CD4-positive, alpha-beta T cell treated with Interleukin-1 beta for 1 hour (primary cell): ENCODE results near the gene ASB7.
A peak's percentile ranks its signal among the peaks of the same experiment; 100 is the strongest.

Experiments
- DNase-seq, 2 donors: peaks; one replicate each; pipeline ENCODE4 v3.0.0-alpha.2; 2020 to 2022

Gene ASB7

DNA sequence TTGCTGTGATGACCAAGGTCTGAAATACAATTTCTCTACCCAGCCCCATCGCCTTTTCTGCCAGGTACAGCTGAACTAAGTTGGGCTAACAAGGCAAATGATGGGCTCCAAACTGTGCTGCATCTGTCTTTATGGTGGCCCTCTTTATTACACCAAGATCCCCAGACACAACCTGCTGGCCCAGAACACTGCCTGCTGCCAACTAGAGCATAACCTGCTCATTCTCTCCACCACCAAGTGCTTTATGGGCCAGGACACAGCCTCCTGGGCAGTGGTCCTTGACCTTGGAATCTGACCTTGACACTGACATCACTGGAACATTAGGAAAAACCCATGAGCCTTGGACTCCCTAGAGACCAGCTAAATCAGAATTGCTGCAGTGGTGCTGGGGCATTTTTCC lies 3.7 kb upstream of the ASB7 start:
- no peak for DNase-seq

DNA sequence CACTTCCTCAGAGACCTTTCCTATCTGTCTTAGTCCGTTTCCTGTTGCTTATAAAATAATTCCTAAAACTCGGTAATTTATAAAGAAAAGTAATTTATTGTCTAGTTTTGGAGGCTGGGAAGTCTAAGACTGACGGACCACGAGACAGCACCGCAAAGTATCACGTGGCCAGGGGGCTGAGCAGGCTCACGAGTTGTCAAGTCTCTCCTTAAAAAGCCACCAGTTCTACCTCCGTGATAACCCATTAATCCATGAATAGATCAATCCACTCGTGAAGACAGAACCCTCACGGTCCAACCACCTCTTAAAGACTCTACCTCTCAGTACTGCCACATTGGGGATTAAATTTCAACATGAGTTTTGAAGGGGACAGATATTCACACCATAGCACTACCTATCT lies 1.2 kb upstream of the ASB7 start:
- DNase-seq, result peak; percentile 40 to 58

DNA sequence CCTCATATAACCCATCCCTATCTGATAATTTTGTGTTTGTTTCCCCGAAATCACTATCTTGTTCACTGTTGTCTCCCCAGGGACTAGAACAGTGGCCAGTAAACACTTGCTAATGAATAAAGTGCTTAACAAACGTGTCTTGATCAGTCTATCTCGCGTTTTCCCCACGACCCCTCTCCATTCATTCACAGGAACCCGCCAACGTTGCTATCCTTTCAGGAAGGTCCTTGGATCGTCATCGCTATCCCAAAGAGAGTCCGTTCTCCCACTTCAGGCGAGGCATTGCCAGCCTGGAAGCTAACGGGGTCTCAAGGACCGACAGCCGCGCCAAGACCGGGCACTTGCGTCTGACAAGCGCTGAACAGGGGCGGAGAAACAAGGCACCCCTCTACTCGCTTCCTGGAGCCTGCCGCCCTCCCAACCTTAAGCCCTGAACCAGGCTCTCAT lies 749 bp upstream of the ASB7 start:
- no peak for DNase-seq

DNA sequence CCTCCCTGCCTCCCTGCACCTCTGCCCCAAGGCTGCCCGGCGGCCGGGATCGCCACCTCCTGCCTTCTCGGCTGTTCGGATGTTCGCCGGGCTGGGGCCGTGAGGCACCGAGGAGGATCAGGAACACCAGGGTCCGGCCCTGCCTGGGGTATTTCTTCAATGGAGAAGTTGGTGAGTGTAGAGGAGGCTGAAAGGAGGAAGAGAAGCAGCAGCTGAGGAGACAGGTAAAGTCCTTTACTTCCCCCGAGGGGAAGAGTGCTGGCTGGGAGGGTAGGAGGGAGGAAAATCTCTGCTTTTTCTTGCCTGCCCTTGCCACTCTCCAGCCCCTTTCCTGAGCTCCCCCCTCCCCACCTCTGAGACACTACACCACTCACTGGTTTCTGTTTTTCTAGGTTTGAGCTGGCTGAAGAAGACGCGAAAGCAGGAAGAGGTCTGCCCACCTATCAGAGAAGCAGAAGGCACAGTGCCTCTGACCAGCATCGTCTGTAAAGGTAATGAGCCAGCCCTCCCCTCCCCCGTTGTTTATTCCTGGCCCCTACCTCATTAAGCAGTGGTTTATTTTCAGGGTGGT lies 519 bp downstream of the ASB7 start:
- DNase-seq, result peak; percentile 43 to 55

DNA sequence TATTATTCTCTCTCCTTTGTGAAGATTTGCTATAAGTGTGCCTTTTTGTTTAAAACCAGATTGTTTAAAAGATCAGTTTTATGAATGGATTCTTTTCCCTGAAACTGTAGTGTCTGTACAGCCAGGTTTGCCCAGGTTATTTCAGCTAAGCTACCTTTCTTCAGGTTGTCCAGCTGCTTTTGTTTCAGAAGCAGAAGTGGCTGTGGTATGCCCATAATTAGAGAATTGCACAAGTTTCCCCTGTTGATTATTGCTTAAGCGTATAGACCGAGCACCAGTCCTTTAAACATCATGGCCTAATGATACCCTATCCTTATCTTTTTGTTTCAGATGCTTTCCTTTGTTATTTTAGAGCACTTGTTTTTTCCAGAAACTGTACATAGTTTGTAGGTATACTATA lies 10.2 kb downstream of the ASB7 start:
- no peak for DNase-seq

DNA sequence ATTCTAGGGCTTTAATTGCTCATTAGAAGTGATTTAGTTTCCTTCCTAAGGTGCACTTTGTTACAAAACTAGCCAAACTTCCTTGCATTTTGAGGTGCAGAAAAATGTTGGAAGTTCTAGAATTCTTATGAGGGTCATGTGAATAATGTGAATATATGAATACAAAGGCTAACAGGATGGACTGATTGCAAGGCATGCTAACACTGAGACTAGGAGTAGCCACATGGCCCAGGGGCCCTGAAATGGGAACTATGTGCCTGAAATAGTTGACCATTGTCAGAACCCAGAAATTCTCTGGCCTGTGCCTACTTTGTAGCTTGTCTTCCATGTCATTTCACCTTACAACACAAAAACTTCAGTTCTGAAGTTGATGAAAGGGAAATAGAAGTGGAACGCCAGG lies 10.8 kb downstream of the ASB7 start:
- DNase-seq, result no peak

DNA sequence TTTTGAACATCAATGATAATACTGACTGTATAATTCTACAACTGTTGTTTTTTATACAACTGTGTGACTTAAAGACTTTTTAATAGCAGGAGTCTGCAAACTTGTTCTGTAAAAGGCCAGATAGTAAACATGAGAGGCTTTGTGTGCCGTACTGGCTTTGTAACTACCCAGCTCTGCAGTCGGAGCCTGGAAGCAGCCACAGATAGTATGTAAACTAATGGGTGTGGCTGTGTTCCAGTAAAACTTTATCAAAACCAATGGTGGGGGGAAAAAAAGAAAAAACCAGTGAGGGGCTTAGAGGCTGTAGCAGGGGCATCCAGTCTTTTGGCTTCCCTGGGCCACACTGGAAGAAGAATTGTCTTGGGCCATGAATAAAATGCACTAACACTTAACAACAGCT lies 11.9 kb downstream of the ASB7 start:
- DNase-seq, result no peak

DNA sequence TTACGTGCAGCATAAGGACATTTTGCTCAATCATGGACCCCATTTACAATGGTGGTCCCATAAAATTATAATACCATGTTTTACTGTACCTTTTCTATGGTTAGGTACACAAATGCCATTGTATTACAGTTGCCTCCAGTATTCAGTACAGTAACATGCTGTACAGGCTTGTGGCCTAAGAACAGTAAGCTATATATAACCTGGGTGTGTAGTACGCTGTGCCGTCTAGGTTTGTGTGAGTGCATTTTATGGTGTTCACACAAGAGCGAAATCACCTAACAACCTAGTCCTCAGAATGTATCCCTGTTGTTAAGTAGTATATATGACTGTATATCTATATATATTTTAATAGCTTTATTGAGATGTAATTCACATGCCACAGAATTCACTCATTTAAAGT lies 12.5 kb downstream of the ASB7 start:
- no peak for DNase-seq

DNA sequence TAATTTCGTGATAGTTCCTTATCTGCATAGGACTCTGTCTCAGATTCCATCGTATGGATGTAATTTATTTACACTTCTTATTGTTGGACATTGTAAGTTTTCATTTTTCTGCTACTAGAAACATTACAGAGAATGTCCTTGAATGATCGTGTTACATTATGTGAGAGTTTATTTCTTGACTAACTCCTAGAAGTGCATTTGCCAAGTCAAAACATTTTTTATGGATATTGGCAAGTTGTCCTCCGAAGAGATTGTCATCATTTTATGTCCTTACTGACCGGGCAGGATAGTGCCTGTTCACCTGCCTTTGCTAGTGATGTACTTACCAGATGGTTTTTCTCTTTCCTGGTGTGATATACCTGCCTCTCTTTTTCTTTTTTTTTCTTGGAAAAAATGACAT lies 13.4 kb downstream of the ASB7 start:
- no peak for DNase-seq

DNA sequence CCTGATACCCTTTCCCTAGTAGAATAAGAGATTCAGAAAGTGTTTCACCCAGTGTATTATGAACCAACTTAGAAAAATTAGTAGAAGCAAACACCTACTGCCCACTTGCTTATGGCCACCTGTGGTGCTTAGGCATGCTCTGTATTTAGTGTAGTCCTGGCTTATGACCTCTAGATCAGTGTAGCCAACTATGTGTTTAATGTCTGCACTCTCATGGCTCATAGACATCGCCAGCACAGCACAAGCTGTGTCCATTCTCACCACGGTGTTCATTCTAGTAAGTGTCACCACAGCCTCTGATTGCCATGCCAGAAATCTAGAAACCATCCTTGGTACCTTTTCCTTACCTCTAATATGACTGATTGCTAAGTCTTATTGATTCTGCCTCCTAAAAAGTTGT lies 14.3 kb downstream of the ASB7 start:
- no peak for DNase-seq

DNA sequence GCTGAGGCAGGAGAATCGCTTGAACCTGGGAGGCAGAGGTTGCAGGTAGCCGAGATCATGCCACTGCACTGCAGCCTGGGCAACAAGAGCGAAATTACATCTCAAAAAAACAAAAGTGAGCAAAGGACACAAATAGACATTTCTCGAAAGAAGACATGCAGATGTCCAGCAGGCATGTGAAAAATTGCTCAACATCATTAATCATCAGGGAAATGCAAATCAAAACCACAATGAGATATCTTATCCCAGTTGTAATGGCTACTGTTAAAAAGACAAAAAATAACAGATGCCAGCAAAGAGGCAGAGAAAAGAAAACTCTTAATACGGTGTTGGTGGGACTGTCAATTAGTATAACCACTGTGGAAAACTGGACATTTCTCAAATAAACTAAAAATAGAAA lies 20.9 kb downstream of the ASB7 start:
- DNase-seq, result no peak

DNA sequence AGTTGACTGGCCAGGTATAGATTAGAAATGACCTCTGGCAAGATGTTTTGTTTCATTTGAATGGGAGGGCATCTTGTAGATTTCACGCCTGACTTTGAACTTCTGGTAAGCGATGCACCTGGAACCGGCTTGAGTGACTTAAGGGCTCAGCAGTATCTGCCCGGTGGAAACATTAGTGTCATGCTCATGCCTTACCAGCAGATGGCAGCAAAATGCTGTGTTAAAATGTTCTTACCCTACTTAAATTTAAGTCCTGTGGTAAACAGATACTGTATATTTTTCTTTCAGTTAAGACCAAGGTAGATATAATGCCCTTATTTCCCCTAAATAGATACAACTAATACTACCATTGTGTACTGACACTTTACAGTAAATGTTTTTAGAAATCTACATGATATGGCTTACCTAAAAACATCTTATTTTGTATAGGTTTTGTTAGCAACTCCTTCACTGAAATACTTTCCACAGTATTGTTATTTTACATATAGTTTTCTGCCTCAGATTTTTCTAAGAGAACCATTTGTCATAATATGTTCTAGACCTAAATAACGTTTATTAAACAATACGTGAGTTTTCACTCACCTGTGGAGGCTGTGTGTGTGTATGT lies 25.5 kb downstream of the ASB7 start:
- peak; percentile 62 to 76 for DNase-seq

DNA sequence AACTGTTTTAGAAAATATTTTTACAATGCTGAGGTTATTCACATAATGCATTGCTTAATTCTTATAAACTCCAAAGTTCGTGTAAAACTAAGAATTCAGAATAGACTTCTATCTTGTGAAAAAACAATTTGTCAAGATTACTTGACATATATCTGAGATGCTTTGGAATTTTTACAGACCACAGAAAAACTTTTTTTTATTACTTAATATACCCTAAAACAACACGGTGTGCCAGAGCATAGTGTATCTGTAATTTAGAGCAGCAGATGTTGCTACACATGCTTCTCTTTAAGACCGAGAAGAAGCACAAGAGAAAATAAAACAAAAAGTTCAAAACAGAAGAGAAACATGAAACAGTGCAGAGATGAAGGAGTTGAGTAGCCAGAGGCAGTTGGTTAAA lies 26.4 kb downstream of the ASB7 start:
- DNase-seq, result no peak

DNA sequence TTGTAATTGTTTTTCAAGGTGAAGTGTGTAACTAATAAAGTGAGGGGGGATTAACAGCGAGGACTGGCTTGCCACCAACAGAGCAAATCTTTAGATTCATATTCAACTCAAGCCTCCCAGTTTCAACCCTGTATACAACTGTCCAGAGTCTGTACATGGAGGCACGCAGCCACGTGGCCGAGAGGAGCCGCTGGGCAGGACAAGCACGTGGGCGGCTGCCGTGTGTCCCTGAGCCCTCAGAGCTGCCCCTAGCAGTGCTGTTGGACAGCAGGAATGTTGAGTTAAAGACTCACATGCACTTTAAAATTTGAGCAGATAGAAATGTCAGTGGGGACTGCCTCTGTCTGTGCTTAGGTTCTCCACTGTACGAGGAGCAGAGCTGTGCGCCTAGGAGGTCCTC lies 29.4 kb downstream of the ASB7 start:
- no peak for DNase-seq

DNA sequence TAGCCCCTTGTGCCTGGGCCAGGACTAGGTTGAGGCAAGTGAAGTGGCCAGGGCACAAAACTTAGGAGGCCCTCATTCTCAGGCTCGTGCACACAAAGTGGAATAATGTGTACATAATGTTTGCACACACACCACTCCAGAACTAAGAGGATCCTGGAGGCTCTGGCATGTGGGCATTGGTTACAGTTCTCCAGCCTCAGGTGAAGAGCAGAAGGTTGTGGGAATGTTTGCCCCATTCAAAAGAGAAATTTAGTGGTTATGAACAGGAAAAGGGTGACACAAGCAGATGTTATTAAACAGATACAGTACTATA lies 31.3 kb downstream of the ASB7 start:
- DNase-seq, result no peak

DNA sequence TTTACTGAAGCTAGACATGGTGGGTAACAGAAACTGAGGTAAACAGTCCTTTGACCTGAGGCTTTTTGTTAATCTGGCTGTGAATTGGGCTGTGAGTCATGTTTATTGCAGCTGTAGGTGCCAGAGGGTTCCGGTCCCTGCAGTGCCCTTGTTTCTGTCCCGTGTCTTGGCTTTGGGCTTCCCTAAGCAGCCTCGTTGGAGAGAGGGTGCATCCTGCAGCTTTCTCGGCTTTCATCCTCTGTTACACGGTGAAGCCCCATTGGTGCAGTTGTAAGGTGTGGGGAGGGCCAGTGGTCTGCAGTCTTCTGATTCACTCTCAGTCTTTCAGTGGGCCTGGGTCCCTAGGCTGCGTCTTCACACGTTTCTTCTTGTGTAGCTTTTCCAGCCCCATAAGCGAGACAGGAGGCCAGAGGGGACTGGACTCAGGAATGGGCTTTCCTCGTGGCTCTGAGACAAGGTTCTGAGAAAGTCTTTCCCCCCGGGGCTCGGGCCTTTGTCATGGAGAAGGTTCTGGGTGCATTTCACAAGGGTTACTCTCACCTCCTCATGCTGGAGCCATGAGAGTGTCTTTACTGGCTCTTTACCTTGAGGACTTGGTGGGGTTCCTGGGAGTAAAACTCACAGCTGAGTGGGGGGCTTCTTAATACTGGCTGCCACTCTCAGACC lies 33.1 kb downstream of the ASB7 start:
- DNase-seq, result no peak

DNA sequence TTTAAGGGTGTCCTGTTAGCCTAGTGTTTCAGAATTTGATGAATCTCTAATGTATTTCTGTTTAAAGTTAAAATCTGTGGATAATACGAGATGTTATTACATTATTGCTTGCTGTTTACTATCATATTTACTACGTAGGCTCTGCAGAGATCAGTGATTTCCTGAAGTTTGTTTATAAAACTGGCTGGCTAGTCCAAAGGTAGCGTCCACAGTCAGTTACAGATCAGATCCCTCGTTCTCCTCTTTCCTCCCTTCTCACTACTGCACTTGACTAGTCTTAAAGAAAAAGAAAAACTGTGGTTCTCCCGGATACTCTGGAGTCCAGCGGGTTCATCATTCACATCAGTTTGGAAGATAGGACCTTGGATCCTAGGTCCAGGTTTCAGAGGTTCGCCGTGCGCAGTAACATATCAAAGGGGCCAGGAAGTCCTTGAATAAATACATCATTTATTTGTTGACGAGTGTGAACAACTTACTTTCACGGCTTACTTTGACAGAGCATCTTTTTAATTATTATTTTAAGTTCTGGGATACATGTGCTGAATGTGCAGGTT lies 35.9 kb downstream of the ASB7 start:
- DNase-seq, result no peak

DNA sequence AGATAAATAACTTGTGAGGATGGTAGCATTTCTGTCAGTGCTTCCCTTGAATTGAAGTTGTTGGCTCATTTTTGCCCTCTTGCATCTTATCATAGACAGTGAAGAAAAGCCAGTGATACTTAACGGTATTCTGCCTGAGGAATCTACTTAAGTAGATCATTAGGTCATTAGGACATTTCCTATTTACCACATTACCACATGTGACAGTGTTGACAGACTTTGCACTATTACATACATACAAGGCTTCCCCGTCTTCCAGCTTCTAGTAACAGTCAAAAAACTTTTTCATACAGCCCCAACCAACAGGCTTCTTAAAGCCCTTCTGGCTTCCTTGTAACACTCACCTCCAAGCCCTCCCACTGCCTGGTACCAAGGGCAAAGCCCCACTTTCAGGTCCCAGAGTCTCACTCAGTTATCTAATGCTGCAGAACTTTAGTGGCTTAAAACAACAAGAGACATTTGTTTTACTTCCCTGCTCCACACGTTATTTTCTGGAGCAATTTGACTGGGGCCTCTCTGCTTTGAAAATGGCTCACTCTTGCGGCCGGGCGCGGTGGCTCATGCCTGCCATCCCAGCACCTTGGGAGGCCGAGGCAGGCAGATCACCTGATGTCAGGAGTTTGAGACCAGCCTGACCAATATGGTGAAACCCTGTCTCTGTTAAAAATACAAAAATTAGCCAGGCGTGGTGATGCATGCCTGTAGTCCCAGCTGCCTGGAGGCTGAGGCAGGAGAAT lies 40.0 kb downstream of the ASB7 start:
- no peak for DNase-seq

DNA sequence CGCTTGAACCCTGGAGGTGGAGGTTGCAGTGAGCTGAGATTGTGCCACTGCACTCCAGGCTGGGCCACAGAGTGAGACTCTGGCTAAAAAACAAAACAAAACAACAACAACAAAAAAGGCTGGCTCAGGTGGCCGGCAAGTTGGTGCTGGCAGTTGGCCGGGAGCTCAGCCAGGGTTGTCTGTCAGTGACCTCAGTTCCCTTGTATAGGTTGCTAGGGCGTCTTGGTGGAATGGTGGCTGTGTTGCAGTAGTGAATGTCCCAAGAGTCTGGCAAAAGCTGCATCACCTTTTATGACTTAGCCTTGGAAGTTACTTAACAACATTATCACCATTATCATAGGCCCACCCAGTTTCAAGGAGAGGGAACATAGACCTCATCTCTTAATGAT lies 40.6 kb downstream of the ASB7 start:
- DNase-seq, result no peak

DNA sequence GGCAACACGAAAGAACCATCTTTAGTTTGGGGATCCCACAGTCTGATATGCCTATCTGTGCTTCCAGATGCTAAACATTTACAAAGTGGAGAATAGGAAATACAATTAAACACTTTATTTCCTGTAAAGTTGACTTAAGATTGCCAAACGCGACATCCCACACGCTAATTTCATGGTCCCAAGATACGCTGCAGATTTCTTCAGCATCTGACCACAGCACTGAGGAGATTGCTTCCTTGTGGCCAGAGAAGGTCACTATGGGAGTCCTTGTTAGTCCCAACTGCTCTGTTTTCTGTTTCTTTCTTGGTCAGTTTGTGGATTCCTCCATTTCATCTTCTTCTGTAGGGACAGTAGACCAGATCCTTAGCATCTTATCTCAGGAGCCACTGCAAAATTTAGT lies 43.3 kb downstream of the ASB7 start:
- no peak for DNase-seq

DNA sequence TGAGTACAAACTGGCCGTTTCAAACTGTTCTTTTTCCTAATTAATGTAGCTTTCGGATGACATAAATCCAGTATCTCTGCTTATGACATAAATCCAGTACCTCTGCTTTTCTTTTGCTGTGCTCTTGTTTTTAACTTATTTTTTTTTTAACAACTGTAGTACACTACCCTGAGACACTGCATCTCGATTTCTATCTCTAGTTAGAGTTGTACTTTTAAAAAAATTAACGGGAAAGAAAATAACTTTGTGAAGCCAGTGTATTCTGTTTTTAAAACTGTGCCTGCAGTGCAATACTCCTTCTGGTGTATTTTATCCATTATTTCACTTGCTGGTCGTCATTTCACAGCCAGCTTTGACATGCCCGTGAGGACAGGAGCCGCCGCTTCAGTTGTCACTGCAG lies 46.6 kb downstream of the ASB7 start:
- DNase-seq, result no peak

DNA sequence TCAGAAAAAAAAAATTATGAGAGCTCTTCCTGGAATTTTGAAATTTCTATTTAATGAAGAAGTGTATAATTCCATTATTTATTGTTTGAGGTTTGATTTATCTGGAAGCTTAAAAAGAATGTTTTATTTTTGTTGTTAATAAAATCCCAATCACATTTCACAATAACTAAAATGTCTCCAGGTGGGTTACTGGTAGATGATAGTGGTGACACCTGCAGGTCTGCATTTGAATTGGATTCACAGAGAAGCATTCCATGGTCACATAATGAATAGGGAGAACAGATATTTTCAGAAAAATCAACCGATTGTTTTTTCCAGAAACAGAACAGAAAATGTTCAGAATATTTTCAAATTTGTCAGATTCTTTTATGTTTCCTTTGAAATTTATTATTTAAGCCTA lies 48.3 kb downstream of the ASB7 start:
- no peak for DNase-seq

DNA sequence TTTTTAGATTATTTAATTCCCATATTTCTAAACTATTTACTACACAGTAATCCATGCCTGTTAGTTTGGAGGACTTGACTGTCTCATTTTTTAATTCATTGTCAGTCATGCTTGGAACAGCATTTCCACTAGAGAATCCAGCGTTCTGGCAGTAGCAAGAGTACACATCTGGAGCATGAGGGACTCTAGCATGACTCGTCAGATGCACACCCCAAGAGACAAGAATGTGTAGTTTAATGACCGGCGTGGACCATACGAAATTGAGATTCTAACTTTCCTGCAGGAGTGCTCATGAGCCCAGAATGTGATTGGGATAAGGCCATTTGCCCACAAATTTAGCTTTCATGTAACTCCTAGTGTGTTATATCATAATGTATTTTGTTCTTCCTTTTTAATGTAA lies 48.9 kb downstream of the ASB7 start:
- no peak for DNase-seq

DNA sequence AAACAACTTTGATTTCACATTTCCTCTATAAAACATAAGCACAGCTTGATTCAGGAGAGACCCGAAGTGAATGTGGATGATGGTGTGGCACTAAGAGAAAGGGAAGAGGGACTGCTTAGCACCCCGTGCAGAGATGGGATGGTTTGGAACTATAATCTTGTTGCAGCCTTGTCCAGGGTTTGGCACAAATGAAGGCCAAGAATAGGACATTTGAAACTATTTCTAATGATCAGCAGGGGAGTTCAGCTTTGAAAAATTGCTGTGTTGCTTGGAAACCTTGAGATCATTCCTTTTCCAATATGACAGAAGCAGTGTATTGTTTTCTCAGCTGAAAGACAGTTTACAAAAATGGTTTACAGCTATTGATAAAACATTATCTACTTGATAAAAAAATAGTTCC lies 49.7 kb downstream of the ASB7 start:
- no peak for DNase-seq
